Tibial nerve (tissue), 4 donors: ENCODE results near the gene STAT3.

ENCODE experiments used
- CTCF ChIP-seq, 5 experiments: fragments of 200-600 bp in 3 of 5; fragments of 450-650 bp in 2 of 5; sonication (generic) in 3 of 5; IDR thresholded peaks; one replicate each; pipeline ENCODE4 v1.5.1; 2016 to 2019; ENCODE audit warnings: antibody characterized with exemption in 5 of 5, mild to moderate bottlenecking in 3 of 5, moderate library complexity in 2 of 5
- EP300 ChIP-seq, 2 donors: sonication (generic); formaldehyde crosslinking; IDR thresholded peaks; one replicate each; pipeline ENCODE4 v1.6.1; 2017; ENCODE audit warnings: antibody characterized with exemption in 2 of 2, mild to moderate bottlenecking in 1 of 2

- TF ChIP-seq CTCF (IDR thresholded peaks at IDR 0.05) (no peak), EP300 (IDR thresholded peaks at IDR 0.05) (no peak)
Observed at GRCh38 chr17:42313389-42313772, 74.9 kb downstream of the STAT3 start.
